Kidney glomerular epithelial cell (primary cell): Measurements from ENCODE around the gene SYNJ1.
"Not testable (repeated sequence)": the region's sequence is repeated elsewhere in the genome, so short reads cannot be mapped to it uniquely, and the experiment has no call there.

Experiments
- DNase-seq: peaks from one replicate; lab custom pipeline; 2025; lab: John Stamatoyannopoulos, UW

Gene SYNJ1

GRCh38 chr21:32612075-32612998, 115.5 kb downstream of the SYNJ1 start, which contains the start of gene CFAP298:
TSS of gene CFAP298 (minus strand) at chr21:32612377. CDS start at chr21:32612243, 134 bp downstream.
- peak; percentile 97 for DNase-seq

- no peak for DNase-seq
Observed at GRCh38 chr21:32611471-32611997, 116.3 kb downstream of the SYNJ1 start.

- not testable (repeated sequence) for DNase-seq
Observed at GRCh38 chr21:32610940-32611339, 116.9 kb downstream of the SYNJ1 start.

- DNase-seq = no peak
Observed at GRCh38 chr21:32608851-32609250, 119.0 kb downstream of the SYNJ1 start.

GRCh38 chr21:32605469-32605868, 122.3 kb downstream of the SYNJ1 start:
- no peak for DNase-seq

- DNase-seq = no peak
Observed at GRCh38 chr21:32604464-32604863, 123.3 kb downstream of the SYNJ1 start.

GRCh38 chr21:32603131-32603530, 124.7 kb downstream of the SYNJ1 start:
- no peak for DNase-seq

GRCh38 chr21:32602099-32602498, 125.7 kb downstream of the SYNJ1 start:
- no peak for DNase-seq

- peak; percentile 12 for DNase-seq
Observed at GRCh38 chr21:32599526-32599925, 128.3 kb downstream of the SYNJ1 start.

- DNase-seq = peak; percentile 18
Observed at GRCh38 chr21:32599091-32599490, 128.7 kb downstream of the SYNJ1 start.

GRCh38 chr21:32597205-32597604, 130.6 kb downstream of the SYNJ1 start:
- peak; percentile 79 for DNase-seq

GRCh38 chr21:32595431-32595830, 132.4 kb downstream of the SYNJ1 start:
- no peak for DNase-seq

- DNase-seq = no peak
Observed at GRCh38 chr21:32593690-32594089, 134.1 kb downstream of the SYNJ1 start.

- no peak for DNase-seq
Observed at GRCh38 chr21:32592929-32593502, 134.8 kb downstream of the SYNJ1 start.

- DNase-seq = no peak
Observed at GRCh38 chr21:32590130-32590529, 137.7 kb downstream of the SYNJ1 start.

GRCh38 chr21:32587651-32588050, 140.2 kb downstream of the SYNJ1 start:
- no peak for DNase-seq

GRCh38 chr21:32587120-32587519, 140.7 kb downstream of the SYNJ1 start:
- DNase-seq = no peak

- no peak for DNase-seq
Observed at GRCh38 chr21:32585970-32586369, 141.8 kb downstream of the SYNJ1 start.

- DNase-seq = no peak
Observed at GRCh38 chr21:32585042-32585710, 142.6 kb downstream of the SYNJ1 start, which contains the start of gene TCP10L. TSS of gene TCP10L (minus strand) at chr21:32585523. CDS start at chr21:32584304, 1,219 bp downstream.

- DNase-seq = no peak
Observed at GRCh38 chr21:32584472-32584871, 143.3 kb downstream of the SYNJ1 start.

GRCh38 chr21:32581732-32582131, 146.1 kb downstream of the SYNJ1 start:
- DNase-seq = no peak

GRCh38 chr21:32580949-32581348, 146.9 kb downstream of the SYNJ1 start:
- DNase-seq = no peak
